KMS-11 (cell line): ENCODE data around the gene OR52B6.

ENCODE experiments used
- H2AFZ ChIP-seq: fragments of 200-600 bp; sonication (generic); 2 replicates; pipeline ENCODE4 v1.6.1; 2016; ENCODE audit warnings: antibody characterized with exemption, mixed run types, low read depth
- H3K27ac ChIP-seq: fragments of 200-600 bp; sonication (generic); 2 replicates; pipeline ENCODE4 v1.6.1; 2016; ENCODE audit warnings: mild to moderate bottlenecking, mixed run types
- H3K27me3 ChIP-seq: fragments of 200-600 bp; sonication (generic); 2 replicates; pipeline ENCODE4 v1.6.1; 2017; ENCODE audit warnings: mild to moderate bottlenecking, low read depth, mixed run types, moderate library complexity; ENCODE audit not compliant: insufficient read depth
- H3K36me3 ChIP-seq: fragments of 200-600 bp; sonication (generic); 2 replicates; pipeline ENCODE4 v1.6.1; 2017; ENCODE audit warnings: mild to moderate bottlenecking, mixed run types; ENCODE audit not compliant: insufficient read depth
- H3K4me1 ChIP-seq: fragments of 200-600 bp; sonication (generic); 2 replicates; pipeline ENCODE4 v1.6.1; 2016; ENCODE audit warnings: mild to moderate bottlenecking, low read depth, mixed run types; ENCODE audit not compliant: poor library complexity, severe bottlenecking
- H3K4me2 ChIP-seq: fragments of 200-600 bp; sonication (generic); 2 replicates; pipeline ENCODE4 v1.7.0; 2016; ENCODE audit warnings: mild to moderate bottlenecking, mixed run types
- H3K4me3 ChIP-seq: fragments of 200-600 bp; sonication (generic); IDR thresholded peaks from 2 replicates; pipeline ENCODE4 v1.6.1; 2017; ENCODE audit warnings: low read depth, low read length, mixed read lengths; ENCODE audit not compliant: insufficient read depth
- H3K79me2 ChIP-seq: fragments of 200-600 bp; sonication (generic); 2 replicates; pipeline ENCODE4 v1.6.1; 2016; ENCODE audit warnings: low read depth, mixed run types; ENCODE audit not compliant: insufficient read depth
- H3K9ac ChIP-seq: fragments of 200-600 bp; sonication (generic); 2 replicates; pipeline ENCODE4 v1.6.1; 2016; ENCODE audit warnings: mild to moderate bottlenecking, mixed run types
- H4K20me1 ChIP-seq: fragments of 200-600 bp; sonication (generic); 2 replicates; pipeline ENCODE4 v1.6.1; 2016; ENCODE audit warnings: mild to moderate bottlenecking, mixed run types; ENCODE audit not compliant: insufficient read depth
- CTCF ChIP-seq: fragments of 200-600 bp; sonication (generic); conservative IDR thresholded peaks from 2 replicates; pipeline ENCODE4 v1.6.1; 2017; ENCODE audit warnings: low read depth, mild to moderate bottlenecking, antibody characterized with exemption, low read length, moderate library complexity, mixed read lengths

OR52B6 gene

GRCh38 chr11:5550440-5551095 lies 30.1 kb upstream of the OR52B6 start:
- Histone ChIP-seq H3K79me2 (no peaks in the 10 kb centered on the region), H3K9ac (no peak overlapping the region), H3K36me3 (no peaks in the 10 kb centered on the region), H4K20me1 (no peaks in the 10 kb centered on the region), H3K4me2 (no peak overlapping the region), H3K4me1 (no peaks in the 10 kb centered on the region), H3K4me3 (no peak overlapping the region), H3K27ac (no peak overlapping the region), H3K27me3 (no peaks in the 10 kb centered on the region), H2AFZ (no peak overlapping the region)
- TF ChIP-seq CTCF: no peak

GRCh38 chr11:5553343-5553742 lies 27.3 kb upstream of the OR52B6 start:
- no peak; the same call in 1 of the 2 replicates for TF ChIP-seq CTCF
- H3K36me3 ChIP-seq: no peaks in the 10 kb centered on the region
- H3K27me3 ChIP-seq: no peaks in the 10 kb centered on the region
- no peak overlapping the region for H3K4me2 ChIP-seq
- H2AFZ ChIP-seq: no peak overlapping the region
- H3K27ac ChIP-seq: no peak overlapping the region
- no peak overlapping the region for H3K4me3 ChIP-seq
- no peaks in the 10 kb centered on the region for H4K20me1 ChIP-seq
- no peaks in the 10 kb centered on the region for H3K79me2 ChIP-seq
- H3K4me1 ChIP-seq: no peaks in the 10 kb centered on the region
- H3K9ac ChIP-seq: no peak overlapping the region

GRCh38 chr11:5556596-5557188 lies 24.0 kb upstream of the OR52B6 start:
- no peaks in the 10 kb centered on the region for H3K4me1 ChIP-seq
- H3K27me3 ChIP-seq: no peaks in the 10 kb centered on the region
- no peaks in the 10 kb centered on the region for H3K79me2 ChIP-seq
- no peak overlapping the region for H2AFZ ChIP-seq
- no peak for TF ChIP-seq CTCF
- H3K27ac ChIP-seq: no peak overlapping the region
- H3K4me2 ChIP-seq: no peak overlapping the region
- H3K9ac ChIP-seq: no peak overlapping the region
- H4K20me1 ChIP-seq: no peaks in the 10 kb centered on the region
- no peak overlapping the region for H3K4me3 ChIP-seq
- no peaks in the 10 kb centered on the region for H3K36me3 ChIP-seq

GRCh38 chr11:5557751-5558150 lies 22.9 kb upstream of the OR52B6 start:
- H3K4me1 ChIP-seq: no peaks in the 10 kb centered on the region
- H3K27ac ChIP-seq: no peak overlapping the region
- no peaks in the 10 kb centered on the region for H3K79me2 ChIP-seq
- no peaks in the 10 kb centered on the region for H3K36me3 ChIP-seq
- no peaks in the 10 kb centered on the region for H4K20me1 ChIP-seq
- H2AFZ ChIP-seq: no peak overlapping the region
- H3K27me3 ChIP-seq: no peaks in the 10 kb centered on the region
- no peak for TF ChIP-seq CTCF
- H3K9ac ChIP-seq: no peak overlapping the region
- no peak overlapping the region for H3K4me3 ChIP-seq
- H3K4me2 ChIP-seq: no peak overlapping the region
